Choroid plexus epithelial cell (primary cell): ENCODE results near the gene RBM33.

ENCODE experiments used
- DNase-seq: peaks from one replicate; pipeline ENCODE4 v3.0.0-alpha.2; 2010; ENCODE audit warnings: low read depth
- H3K4me3 ChIP-seq: 2 replicates; pipeline ENCODE4 v1.5.1; 2011; ENCODE audit warnings: low read depth, mild to moderate bottlenecking, control low read depth, low read length, moderate library complexity
- TF ChIP-seq, protein P1 (sequence below): conservative IDR thresholded peaks from 2 replicates; pipeline ENCODE4 v1.5.1; 2011; ENCODE audit warnings: low read depth, mild to moderate bottlenecking, control low read depth, inconsistent platforms, low read length, moderate library complexity

The RBM33 gene

GRCh38 chr7:155759740-155760430 lies 115.4 kb downstream of the RBM33 start:
- DNase-seq = no peak
- TF ChIP-seq, protein P1, sequence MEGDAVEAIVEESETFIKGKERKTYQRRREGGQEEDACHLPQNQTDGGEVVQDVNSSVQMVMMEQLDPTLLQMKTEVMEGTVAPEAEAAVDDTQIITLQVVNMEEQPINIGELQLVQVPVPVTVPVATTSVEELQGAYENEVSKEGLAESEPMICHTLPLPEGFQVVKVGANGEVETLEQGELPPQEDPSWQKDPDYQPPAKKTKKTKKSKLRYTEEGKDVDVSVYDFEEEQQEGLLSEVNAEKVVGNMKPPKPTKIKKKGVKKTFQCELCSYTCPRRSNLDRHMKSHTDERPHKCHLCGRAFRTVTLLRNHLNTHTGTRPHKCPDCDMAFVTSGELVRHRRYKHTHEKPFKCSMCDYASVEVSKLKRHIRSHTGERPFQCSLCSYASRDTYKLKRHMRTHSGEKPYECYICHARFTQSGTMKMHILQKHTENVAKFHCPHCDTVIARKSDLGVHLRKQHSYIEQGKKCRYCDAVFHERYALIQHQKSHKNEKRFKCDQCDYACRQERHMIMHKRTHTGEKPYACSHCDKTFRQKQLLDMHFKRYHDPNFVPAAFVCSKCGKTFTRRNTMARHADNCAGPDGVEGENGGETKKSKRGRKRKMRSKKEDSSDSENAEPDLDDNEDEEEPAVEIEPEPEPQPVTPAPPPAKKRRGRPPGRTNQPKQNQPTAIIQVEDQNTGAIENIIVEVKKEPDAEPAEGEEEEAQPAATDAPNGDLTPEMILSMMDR = no peak
- no peak overlapping the region for H3K4me3 ChIP-seq

GRCh38 chr7:155761162-155761561 lies 116.7 kb downstream of the RBM33 start:
- TF ChIP-seq, protein P1 = no peak
- no peak overlapping the region for H3K4me3 ChIP-seq
- DNase-seq = no peak

DNA sequence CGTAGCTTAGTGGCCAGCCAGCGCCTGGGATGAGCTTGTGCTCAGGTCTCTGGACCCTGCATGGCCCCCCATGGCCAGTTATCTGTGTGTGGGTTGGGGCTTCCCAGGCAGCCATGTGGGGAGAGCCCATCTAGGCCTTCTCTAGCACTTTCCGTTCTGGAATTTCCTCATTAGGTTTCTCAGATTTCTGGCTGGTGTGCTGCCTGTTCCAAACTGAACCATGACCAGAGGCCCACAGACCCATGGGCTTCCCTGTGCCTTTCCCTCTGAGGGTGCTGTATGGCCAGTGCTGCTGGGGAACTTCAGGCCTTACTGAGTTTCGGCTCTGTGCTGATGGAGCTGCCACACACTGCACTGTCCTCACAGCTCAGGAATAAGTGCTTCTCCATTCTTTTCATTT lies 117.6 kb downstream of the RBM33 start:
- peak; percentile 52 for DNase-seq
- H3K4me3 ChIP-seq = no peak overlapping the region
- TF ChIP-seq, protein P1 = no peak

DNA sequence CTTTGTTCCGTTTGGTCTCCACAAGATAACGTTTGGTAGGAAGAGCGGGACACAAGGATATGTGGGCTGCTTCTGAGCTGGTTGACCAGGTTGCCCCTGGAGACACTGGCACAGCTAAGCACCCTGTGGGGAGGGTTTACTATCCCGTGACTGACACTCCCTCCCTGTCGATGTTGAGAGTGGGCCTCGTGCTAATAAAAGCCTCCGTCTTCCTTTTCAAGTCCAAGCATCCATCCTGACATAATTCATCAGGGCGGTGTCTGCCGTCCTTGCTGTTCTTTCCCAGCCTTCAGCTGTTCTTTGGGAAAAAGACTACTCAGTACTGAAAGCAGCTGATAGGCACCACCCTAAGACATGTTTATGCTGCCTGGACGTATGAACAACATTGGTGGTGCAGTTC lies 118.2 kb downstream of the RBM33 start:
- H3K4me3 ChIP-seq = no peak overlapping the region
- TF ChIP-seq, protein P1 = no peak
- DNase-seq = peak; percentile 27

DNA sequence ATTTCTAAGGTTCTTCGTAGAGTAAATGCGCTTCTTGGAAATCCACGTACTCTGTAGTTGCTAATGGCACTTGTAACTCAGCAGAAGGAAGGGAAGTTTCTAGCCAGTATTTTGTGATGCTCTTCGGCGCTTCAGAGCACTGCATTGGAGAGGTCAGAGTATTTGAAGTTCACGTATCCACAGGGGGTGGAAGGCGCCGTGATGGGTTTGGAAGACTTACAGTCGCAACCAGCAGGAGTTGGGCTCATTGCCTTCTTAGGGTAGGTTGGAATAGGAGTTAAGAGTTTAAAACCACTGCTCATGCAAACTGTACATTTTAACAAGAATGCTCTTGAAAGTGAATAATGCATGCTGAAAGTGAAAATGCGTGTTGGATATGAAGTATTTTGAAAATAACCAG lies 118.7 kb downstream of the RBM33 start:
- peak overlapping the region; percentile 30 for H3K4me3 ChIP-seq
- TF ChIP-seq, protein P1 = no peak
- peak; percentile 83 for DNase-seq

- DNase-seq = peak; percentile 96
- peak overlapping the region; percentile 30 for H3K4me3 ChIP-seq
- TF ChIP-seq, protein P1 = no peak
Measured at GRCh38 chr7:155763691-155764437, 119.4 kb downstream of the RBM33 start.
